Esophagus muscularis mucosa (tissue), 4 donors: ENCODE measurements around the gene FYCO1. TPM values are rescaled to one million over a fixed set of nuclear protein-coding genes. Genes with fewer than 3 reads are reported as not detected.

ENCODE experiments used
- DNase-seq: peaks from one replicate; pipeline ENCODE4 v3.0.0-alpha.2; 2017; ENCODE audit errors: extremely low spot score
- H3K27ac ChIP-seq, 4 donors: fragments of 200-600 bp; sonication (generic); replicated peaks in 1 of 4; 1 replicate in 3 of 4; 2 replicates in 1 of 4; pipeline ENCODE4 v1.5.1; 2016 to 2019; ENCODE audit warnings: mild to moderate bottlenecking in 1 of 4
- H3K27me3 ChIP-seq, 4 donors: fragments of 200-600 bp; sonication (generic); one replicate each; pipeline versions ENCODE4 v1.5.1 to v1.6.0; 2016 to 2019
- H3K36me3 ChIP-seq, 4 donors: fragments of 200-600 bp; sonication (generic); one replicate each; pipeline ENCODE4 v1.5.1; 2016 to 2019
- H3K4me1 ChIP-seq, 4 donors: fragments of 200-600 bp; sonication (generic); one replicate each; pipeline ENCODE4 v1.5.1; 2016 to 2019
- H3K4me3 ChIP-seq, 4 donors: fragments of 200-600 bp; sonication (generic); 1 replicate in 2 of 4; 2 replicates in 2 of 4; pipeline ENCODE4 v1.5.1; 2016 to 2019; ENCODE audit warnings: mild to moderate bottlenecking in 4 of 4, moderate library complexity in 1 of 4
- H3K9me3 ChIP-seq, 4 donors: fragments of 200-600 bp; sonication (generic); 1 replicate in 3 of 4; 2 replicates in 1 of 4; pipeline ENCODE4 v1.5.1; 2016 to 2019
- CTCF ChIP-seq, 3 experiments: fragments of 200-600 bp in 2 of 3; fragments of 450-650 bp in 1 of 3; sonication (generic) in 2 of 3; IDR thresholded peaks; one replicate each; pipeline ENCODE4 v1.5.1; 2017 to 2019; ENCODE audit warnings: antibody characterized with exemption in 3 of 3, mild to moderate bottlenecking in 2 of 3, moderate library complexity in 1 of 3
- EP300 ChIP-seq: sonication (generic); formaldehyde crosslinking; IDR thresholded peaks from one replicate; pipeline ENCODE4 v1.6.1; 2017; ENCODE audit warnings: antibody characterized with exemption
- POLR2A ChIP-seq: fragments of 450-650 bp; IDR thresholded peaks from one replicate; pipeline ENCODE4 v1.6.1; 2017; ENCODE audit warnings: antibody characterized with exemption, moderate library complexity, mild to moderate bottlenecking, low read depth
- POLR2AphosphoS5 ChIP-seq, 2 donors: sonication (generic); formaldehyde crosslinking; IDR thresholded peaks; one replicate each; pipeline ENCODE4 v1.6.1; 2017; ENCODE audit warnings: antibody characterized with exemption in 2 of 2
- WGBS: methylation state at CpG from one replicate; pipeline ENCODE4 v1.1.5; 2018; 5-methylcytosine and 5-hydroxymethylcytosine counted together
- intact Hi-C: fragments of 100-400 bp; cut with DNase I; formaldehyde crosslinking; loops from one replicate; pipeline ENCODE4 v1.15.1; 2023
- total RNA-seq, 4 donors: library from RNA; depleted of rRNA; stranded (reverse); fragments of >200 nt; gene quantifications; one replicate each; pipeline versions ENCODE4 v1.1.0 to v1.2.1, GENCODE V29; 2016

The FYCO1 gene
- total RNA-seq, 4 donors from 2014 or later = 64.1 to 122 (median 93.8) TPM

- Histone ChIP-seq H3K27me3 (no peaks in the 10 kb centered on the region), H3K4me3 (no peak overlapping the region), H3K36me3 (peaks cover 58 to 99% (median 80%) of the 10 kb centered on the region in 4 donors), H3K4me1 (peaks cover 12 to 44% (median 22%) of the 10 kb centered on the region in 4 donors), H3K9me3 (no peaks in the 10 kb centered on the region), H3K27ac (no peak overlapping the region)
- 91% methylated on average over 3 of the region's 3 CpGs for WGBS
- no peak for DNase-seq
- intact Hi-C loops = no loop called here
- no peak for TF ChIP-seq POLR2AphosphoS5 (IDR thresholded peaks at IDR 0.05)
- no peak for TF ChIP-seq CTCF (IDR thresholded peaks at IDR 0.05)
- TF ChIP-seq POLR2A = no peak
- TF ChIP-seq EP300 = no peak
Observed at GRCh38 chr3:45969116-45969515, 26.5 kb downstream of the FYCO1 start.

- Histone ChIP-seq H3K4me1 (peaks cover 12 to 44% (median 22%) of the 10 kb centered on the region in 4 donors), H3K4me3 (no peak overlapping the region), H3K36me3 (peaks cover 58 to 99% (median 82%) of the 10 kb centered on the region in 4 donors), H3K9me3 (no peaks in the 10 kb centered on the region), H3K27me3 (no peaks in the 10 kb centered on the region), H3K27ac (no peak overlapping the region)
- DNase-seq = no peak
- intact Hi-C loops = no loop called here
- 59% methylated on average over 2 of the region's 2 CpGs for WGBS
- TF ChIP-seq EP300 = no peak
- TF ChIP-seq POLR2A = no peak
- TF ChIP-seq POLR2AphosphoS5 (IDR thresholded peaks at IDR 0.05) = no peak
- TF ChIP-seq CTCF (IDR thresholded peaks at IDR 0.05) = no peak
Observed at GRCh38 chr3:45968706-45969105, 26.9 kb downstream of the FYCO1 start.

GRCh38 chr3:45968149-45968548 lies 27.5 kb downstream of the FYCO1 start:
- no peak overlapping the region for H3K27ac ChIP-seq
- WGBS = 83% methylated on average over 5 of the region's 9 CpGs
- intact Hi-C loops = no loop called here
- H3K9me3 ChIP-seq = no peaks in the 10 kb centered on the region
- peaks cover 62 to 100% (median 86%) of the 10 kb centered on the region in 4 donors for H3K36me3 ChIP-seq
- no peak for DNase-seq
- TF ChIP-seq EP300 (no peak), POLR2AphosphoS5 (IDR thresholded peaks at IDR 0.05) (no peak), CTCF (IDR thresholded peaks at IDR 0.05) (no peak), POLR2A (no peak)
- H3K4me1 ChIP-seq = peaks cover 12 to 41% (median 21%) of the 10 kb centered on the region in 4 donors
- H3K27me3 ChIP-seq = no peaks in the 10 kb centered on the region
- H3K4me3 ChIP-seq = no peak overlapping the region

GRCh38 chr3:45967724-45968123 lies 27.9 kb downstream of the FYCO1 start:
- H3K27ac ChIP-seq = no peak overlapping the region
- no peak overlapping the region for H3K4me3 ChIP-seq
- TF ChIP-seq POLR2AphosphoS5 (IDR thresholded peaks at IDR 0.05) = no peak
- TF ChIP-seq POLR2A = no peak
- TF ChIP-seq EP300 = no peak
- no peak for TF ChIP-seq CTCF (IDR thresholded peaks at IDR 0.05)
- intact Hi-C loops = no loop called here
- no peak for DNase-seq
- H3K36me3 ChIP-seq = peaks cover 64 to 100% (median 86%) of the 10 kb centered on the region in 4 donors
- H3K27me3 ChIP-seq = no peaks in the 10 kb centered on the region
- no peaks in the 10 kb centered on the region for H3K9me3 ChIP-seq
- peaks cover 7 to 37% (median 18%) of the 10 kb centered on the region in 4 donors for H3K4me1 ChIP-seq
- WGBS = 82% methylated on average over 8 of the region's 8 CpGs
